C4-2B (cell line): ENCODE results near the gene WSB1.
"Not testable (repeated sequence)": the region's sequence is repeated elsewhere in the genome, so short reads cannot be mapped to it uniquely, and the experiment has no call there.

Experiments
- CTCF ChIP-seq: fragments of 450-650 bp; conservative IDR thresholded peaks from 2 replicates; pipeline ENCODE4 v1.5.1; 2017; ENCODE audit warnings: mild to moderate bottlenecking
- ZFX ChIP-seq: fragments of 450-650 bp; IDR thresholded peaks from 2 replicates; pipeline ENCODE4 v1.6.1; 2017

GRCh38 chr17:27279132-27279531 lies 14.8 kb upstream of the WSB1 start:
- not testable (repeated sequence) for TF ChIP-seq ZFX, CTCF
